ENCODE measurements around the gene DIO1.

DIO1 gene

DNA sequence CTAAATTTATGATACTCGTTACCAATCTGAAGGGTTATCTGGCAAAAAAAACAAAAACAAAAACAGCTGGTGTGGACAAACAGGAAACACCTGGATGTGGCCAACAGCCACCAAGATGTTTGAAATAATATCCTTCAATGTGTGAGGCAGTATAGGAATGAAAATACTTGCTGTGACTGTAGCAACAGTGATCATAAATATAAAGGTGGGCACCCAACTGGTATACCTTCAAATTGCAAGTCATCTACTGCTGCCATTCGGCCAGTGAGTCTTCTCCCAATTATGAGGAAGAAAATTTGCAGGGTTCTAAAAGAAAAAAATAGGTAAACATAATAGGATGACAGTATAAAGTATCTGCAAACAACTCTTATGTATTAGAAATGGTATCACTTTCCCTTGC, 5.3 kb upstream of the DIO1 start:
- no peak overlapping the region for H3K27ac ChIP-seq
- CTCF ChIA-PET = interaction anchor here (0.7 kb wide), 1 partner anchor 71 kb away, joined by 3 read pairs; no protein-coding TSS in a partner anchor
- no peak for DNase-seq (ENCODE audit: low spot score)
- TF ChIP-seq, protein P1, sequence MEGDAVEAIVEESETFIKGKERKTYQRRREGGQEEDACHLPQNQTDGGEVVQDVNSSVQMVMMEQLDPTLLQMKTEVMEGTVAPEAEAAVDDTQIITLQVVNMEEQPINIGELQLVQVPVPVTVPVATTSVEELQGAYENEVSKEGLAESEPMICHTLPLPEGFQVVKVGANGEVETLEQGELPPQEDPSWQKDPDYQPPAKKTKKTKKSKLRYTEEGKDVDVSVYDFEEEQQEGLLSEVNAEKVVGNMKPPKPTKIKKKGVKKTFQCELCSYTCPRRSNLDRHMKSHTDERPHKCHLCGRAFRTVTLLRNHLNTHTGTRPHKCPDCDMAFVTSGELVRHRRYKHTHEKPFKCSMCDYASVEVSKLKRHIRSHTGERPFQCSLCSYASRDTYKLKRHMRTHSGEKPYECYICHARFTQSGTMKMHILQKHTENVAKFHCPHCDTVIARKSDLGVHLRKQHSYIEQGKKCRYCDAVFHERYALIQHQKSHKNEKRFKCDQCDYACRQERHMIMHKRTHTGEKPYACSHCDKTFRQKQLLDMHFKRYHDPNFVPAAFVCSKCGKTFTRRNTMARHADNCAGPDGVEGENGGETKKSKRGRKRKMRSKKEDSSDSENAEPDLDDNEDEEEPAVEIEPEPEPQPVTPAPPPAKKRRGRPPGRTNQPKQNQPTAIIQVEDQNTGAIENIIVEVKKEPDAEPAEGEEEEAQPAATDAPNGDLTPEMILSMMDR (conservative IDR thresholded peaks at IDR 0.05; ENCODE audit: low read depth) = no peak
- POLR2A ChIA-PET (ENCODE audit: low non-redundant PET) = no interaction called here

DNA sequence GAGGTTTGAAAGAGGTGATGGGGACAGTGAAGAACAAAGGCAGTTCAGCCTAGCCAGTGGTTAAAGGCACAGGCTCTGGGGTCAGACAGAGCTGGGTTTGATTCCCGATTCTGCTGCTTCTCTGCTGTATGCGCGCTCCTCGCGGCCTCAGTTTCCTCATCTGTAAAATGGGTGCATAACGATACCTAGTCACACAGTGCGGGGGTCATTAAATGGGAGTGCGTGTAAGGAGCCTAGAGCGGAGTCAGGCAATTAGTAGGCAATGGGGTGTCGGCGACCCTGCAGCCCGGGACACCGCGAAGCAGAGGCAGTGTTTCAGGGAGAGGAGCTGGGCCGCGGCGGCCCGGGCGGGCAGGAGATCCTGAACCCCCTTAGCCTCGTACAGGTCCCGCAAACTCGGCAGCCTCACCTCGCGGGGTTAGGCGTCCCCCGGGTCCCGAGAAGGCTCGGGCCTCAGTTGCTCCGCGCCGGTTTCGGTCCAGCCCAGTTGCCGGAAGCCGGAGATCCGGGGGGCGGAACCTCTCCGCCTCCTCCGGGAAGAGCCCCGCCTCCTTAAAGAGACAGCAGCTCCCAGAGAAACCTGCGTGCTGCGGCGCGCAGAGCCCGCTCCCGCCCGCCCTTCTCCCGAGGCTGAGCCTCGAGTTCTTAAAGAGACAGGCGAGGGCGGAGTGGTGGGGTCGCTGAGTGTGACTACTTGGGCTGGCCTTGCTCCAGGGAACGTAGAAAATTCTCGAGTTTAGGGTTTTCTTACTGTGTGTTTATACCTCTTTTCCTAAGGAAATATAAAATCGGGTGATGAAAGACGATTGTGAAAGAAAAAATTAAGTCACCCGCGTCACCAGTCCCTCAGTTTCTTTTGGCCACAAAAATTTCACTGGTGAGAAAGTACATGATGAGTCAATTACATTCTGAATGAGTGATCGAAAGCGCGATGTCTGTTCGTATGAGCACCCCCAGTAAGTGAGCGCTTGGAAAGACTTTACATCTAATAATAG, 4.4 kb upstream of the DIO1 start, which contains the start of gene YIPF1:
TSS of gene YIPF1 (minus strand) at position 494 of the 995 bp plus-strand sequence. CDS start 860 bp downstream, outside the sequence.
- CTCF ChIA-PET = interaction anchor here (0.6 to 0.7 kb wide), 2 partner anchors 70 to 1193 kb away, joined by 3 to 5 read pairs; no protein-coding TSS in a partner anchor
- TF ChIP-seq, protein P1 (conservative IDR thresholded peaks at IDR 0.05; ENCODE audit: low read depth) = no peak
- H3K27ac ChIP-seq = peak within 1 kb of the TSS; percentile 65
- POLR2A ChIA-PET (ENCODE audit: low non-redundant PET) = interaction anchor here (0.6 to 1.6 kb wide), 2 partner anchors 57 to 127 kb away, joined by 3 read pairs; partner anchors contain the start of gene LRRC42
- peak; percentile 92 for DNase-seq (ENCODE audit: low spot score)

DNA sequence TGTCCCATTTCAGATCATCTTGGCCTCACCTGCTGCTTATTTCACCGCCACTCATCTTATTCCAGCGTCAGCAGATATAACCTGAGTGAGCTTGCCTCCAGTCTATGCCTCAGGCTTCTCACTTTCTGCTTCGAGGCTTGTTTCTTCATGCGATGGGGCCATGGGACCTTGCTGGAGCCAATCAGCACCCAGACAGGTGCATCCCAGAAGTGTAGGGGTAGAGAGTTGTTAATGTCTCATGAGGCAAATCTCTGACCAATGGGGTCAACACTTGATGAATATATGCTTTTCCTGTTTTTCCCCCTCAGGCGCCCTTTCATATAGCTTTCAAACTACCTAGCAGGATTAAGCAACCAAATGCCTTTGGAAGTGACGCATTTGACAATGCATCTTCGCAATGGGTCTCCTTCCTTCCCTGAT, 3.5 kb upstream of the DIO1 start:
- ChIA-PET CTCF (no interaction called here), POLR2A (ENCODE audit: low non-redundant PET) (interaction anchor here (1.6 kb wide), 1 partner anchor 56 kb away, joined by 3 read pairs; the partner anchor contains the start of gene LRRC42)
- DNase-seq (ENCODE audit: low spot score) = no peak
- TF ChIP-seq, protein P1 (conservative IDR thresholded peaks at IDR 0.05; ENCODE audit: low read depth) = no peak
- H3K27ac ChIP-seq = no peak overlapping the region

DNA sequence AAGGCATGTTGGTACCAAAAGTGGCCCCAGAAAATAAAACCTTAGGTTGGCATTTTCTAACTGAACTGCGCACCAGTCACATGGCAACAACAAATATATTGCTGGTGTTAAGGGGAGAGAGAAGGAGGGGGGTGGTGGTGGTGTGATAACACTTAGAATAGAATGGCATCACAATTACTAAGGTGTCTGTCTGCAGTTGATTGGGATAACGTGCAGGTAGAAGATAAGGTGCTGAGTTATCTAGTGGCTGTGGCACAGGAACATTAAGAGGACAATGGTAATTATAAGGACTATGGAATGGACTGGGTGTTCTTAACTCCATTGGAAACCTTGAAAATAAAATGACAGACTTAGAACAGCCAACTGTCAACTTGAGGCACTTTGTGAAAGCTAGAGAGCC, 3.0 kb upstream of the DIO1 start:
- POLR2A ChIA-PET (ENCODE audit: low non-redundant PET) = no interaction called here
- TF ChIP-seq, protein P1 (conservative IDR thresholded peaks at IDR 0.05; ENCODE audit: low read depth) = no peak
- no peak for DNase-seq (ENCODE audit: low spot score)
- CTCF ChIA-PET = no interaction called here
- H3K27ac ChIP-seq = no peak overlapping the region

DNA sequence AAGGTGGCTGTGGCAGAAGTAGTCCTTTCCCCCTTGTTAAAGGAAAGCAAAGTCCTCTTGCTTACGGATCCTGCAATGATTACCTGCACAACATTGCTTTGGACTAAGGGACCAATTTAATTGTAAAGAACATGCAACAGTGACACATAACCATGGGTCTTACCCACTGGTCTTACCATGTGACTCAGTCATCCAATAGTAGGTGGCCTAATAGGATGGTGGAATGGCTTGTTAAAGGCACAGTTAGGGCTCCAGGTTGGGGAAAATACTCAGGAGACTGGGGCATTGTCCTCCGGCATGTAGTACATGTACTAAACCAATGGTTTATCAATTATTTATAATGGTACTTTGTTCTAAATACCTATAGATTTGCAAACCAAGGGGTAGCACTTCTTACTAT, 2.3 kb upstream of the DIO1 start:
- H3K27ac ChIP-seq = no peak overlapping the region
- DNase-seq (ENCODE audit: low spot score) = no peak
- TF ChIP-seq, protein P1 (conservative IDR thresholded peaks at IDR 0.05; ENCODE audit: low read depth) = no peak
- ChIA-PET CTCF (no interaction called here), POLR2A (ENCODE audit: low non-redundant PET) (no interaction called here)

DNA sequence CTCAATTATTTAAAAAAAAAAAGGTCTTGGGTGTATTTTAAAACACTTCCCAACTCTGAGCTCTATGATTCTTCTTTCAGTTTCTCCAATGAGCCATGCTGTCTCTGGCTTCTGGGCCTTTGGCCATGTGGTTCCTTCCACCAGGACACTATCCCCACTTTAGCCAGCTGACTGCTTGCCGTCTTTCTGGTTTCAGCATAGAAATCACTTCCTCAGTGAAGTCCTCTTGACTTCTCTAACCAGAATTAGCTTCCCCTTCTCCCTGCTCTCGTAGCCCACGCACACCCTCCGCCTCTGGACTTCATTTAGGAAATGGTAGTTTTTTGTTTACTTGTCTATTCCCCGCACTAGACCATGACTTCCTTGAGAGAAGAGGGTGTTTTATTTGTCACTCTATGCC, 1.1 kb upstream of the DIO1 start:
- TF ChIP-seq, protein P1 (conservative IDR thresholded peaks at IDR 0.05; ENCODE audit: low read depth) = no peak
- H3K27ac ChIP-seq = no peak overlapping the region
- ChIA-PET CTCF (interaction anchor here (0.7 to 1.2 kb wide), 2 partner anchors 8 to 14 kb away, joined by 3 read pairs; no protein-coding TSS in a partner anchor), POLR2A (ENCODE audit: low non-redundant PET) (interaction anchor here (0.6 kb wide), 1 partner anchor 14 kb away, joined by 7 read pairs; no protein-coding TSS in a partner anchor)
- DNase-seq (ENCODE audit: low spot score) = no peak

Measured in RWPE1 (cell line).